Effector memory CD4-positive, alpha-beta T cell (primary cell): ENCODE results near the gene NLRP7.
"Not testable (repeated sequence)": the region's sequence is repeated elsewhere in the genome, so short reads cannot be mapped to it uniquely, and the experiment has no call there.

Experiments used
- DNase-seq, 3 donors: peaks; one replicate each; pipeline ENCODE4 v3.0.0-alpha.2; 2020
- H3K27ac ChIP-seq: 2 replicates; pipeline ENCODE4 v1.7.0; 2013; ENCODE audit warnings: mild to moderate bottlenecking, low read length, moderate library complexity; ENCODE audit not compliant: insufficient read depth, poor library complexity, severe bottlenecking
- H3K27me3 ChIP-seq: replicated peaks from 2 replicates; pipeline ENCODE4 v1.7.0; 2013; ENCODE audit warnings: mild to moderate bottlenecking, low read length; ENCODE audit not compliant: insufficient read depth, control insufficient read depth, poor library complexity, severe bottlenecking
- H3K36me3 ChIP-seq: 2 replicates; pipeline ENCODE4 v1.7.0; 2013; ENCODE audit warnings: mild to moderate bottlenecking, low read length, moderate library complexity; ENCODE audit not compliant: control insufficient read depth, insufficient read depth
- H3K4me1 ChIP-seq: 2 replicates; pipeline ENCODE4 v1.7.0; 2013; ENCODE audit warnings: low read length, mild to moderate bottlenecking; ENCODE audit not compliant: control insufficient read depth, insufficient read depth, poor library complexity, severe bottlenecking
- H3K4me3 ChIP-seq: 2 replicates; pipeline ENCODE4 v1.7.0; 2013; ENCODE audit warnings: low read length, low read depth, mild to moderate bottlenecking; ENCODE audit not compliant: insufficient read depth, poor library complexity, severe bottlenecking
- H3K9me3 ChIP-seq: 2 replicates; pipeline ENCODE4 v1.7.0; 2013; ENCODE audit warnings: mild to moderate bottlenecking, low read length, moderate library complexity; ENCODE audit not compliant: control insufficient read depth

Gene NLRP7

GRCh38 chr19:54955376-54955775, 8.0 kb upstream of the NLRP7 start:
- H3K27ac ChIP-seq = no peak overlapping the region
- H3K9me3 ChIP-seq = no peaks in the 10 kb centered on the region
- no peaks in the 10 kb centered on the region for H3K27me3 ChIP-seq
- no peaks in the 10 kb centered on the region for H3K4me1 ChIP-seq
- no peaks in the 10 kb centered on the region for H3K36me3 ChIP-seq
- H3K4me3 ChIP-seq = no peak overlapping the region
- DNase-seq = no peak

- H3K27me3 ChIP-seq, H3K36me3 ChIP-seq, H3K27ac ChIP-seq, H3K9me3 ChIP-seq, H3K4me1 ChIP-seq, DNase-seq, H3K4me3 ChIP-seq: not testable (repeated sequence)
Measured at GRCh38 chr19:54953345-54953713, 6.0 kb upstream of the NLRP7 start.

DNA sequence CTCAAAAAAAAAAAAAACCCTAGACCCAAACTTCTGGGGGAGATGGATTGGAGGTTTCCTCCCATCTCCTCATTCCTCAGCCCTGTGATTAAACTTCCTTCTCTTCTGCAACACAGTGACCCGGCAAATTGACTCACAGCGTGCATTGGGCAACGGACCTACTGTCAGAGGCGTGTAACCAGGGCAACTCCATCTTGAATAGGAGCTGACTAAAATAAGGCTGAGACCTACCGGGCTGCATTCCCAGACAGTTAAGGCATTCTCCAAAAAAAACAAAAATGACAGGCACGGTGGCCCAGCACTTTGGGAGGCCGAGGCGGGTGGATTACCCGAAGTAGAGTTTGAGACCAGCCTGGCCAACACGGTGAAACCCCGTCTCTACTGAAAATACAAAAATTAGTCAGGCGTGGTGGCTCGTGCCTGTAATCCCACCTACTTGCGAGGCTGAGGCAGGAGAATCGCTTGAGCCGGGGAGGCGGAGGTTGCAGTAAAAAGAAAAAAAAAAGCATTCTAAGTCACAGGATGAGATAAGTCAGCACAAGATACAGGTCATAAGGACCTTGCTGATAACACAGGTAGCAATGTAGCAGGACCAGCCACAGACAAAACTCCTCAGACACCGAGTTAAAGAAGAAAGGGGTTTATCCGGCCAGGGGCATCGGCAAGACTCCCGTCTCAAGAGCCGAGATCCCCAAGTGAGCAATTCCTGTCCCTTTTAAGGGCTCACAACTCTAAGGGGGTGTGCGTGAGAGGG, 5.4 kb upstream of the NLRP7 start:
- DNase-seq = no peak
- H3K27ac ChIP-seq = no peak overlapping the region
- no peaks in the 10 kb centered on the region for H3K27me3 ChIP-seq
- no peaks in the 10 kb centered on the region for H3K9me3 ChIP-seq
- H3K4me1 ChIP-seq = no peaks in the 10 kb centered on the region
- no peaks in the 10 kb centered on the region for H3K36me3 ChIP-seq
- H3K4me3 ChIP-seq = no peak overlapping the region

DNA sequence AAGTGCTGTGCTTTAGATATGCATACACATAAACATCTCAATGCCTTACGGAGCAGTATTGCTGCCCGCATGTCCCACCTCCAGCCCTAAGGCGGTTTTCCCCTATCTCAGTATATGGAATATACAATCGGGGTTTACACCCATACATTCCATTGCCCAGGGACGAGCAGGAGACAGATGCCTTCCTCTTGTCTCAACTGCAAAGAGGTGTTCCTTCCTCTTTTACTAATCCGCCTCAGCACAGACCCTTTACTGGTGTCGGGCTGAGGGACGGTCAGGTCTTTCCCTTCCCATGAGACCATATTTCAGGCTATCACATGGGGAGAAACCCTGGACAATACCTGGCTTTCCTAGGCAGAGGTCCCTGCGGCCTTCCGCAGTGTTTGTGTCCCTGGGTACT, 3.2 kb upstream of the NLRP7 start:
- not testable (repeated sequence) for DNase-seq, H3K4me1 ChIP-seq, H3K36me3 ChIP-seq, H3K9me3 ChIP-seq, H3K27ac ChIP-seq, H3K4me3 ChIP-seq, H3K27me3 ChIP-seq

GRCh38 chr19:54949412-54949811, 2.1 kb upstream of the NLRP7 start:
- no peaks in the 10 kb centered on the region for H3K36me3 ChIP-seq
- H3K4me1 ChIP-seq = no peaks in the 10 kb centered on the region
- no peaks in the 10 kb centered on the region for H3K27me3 ChIP-seq
- no peaks in the 10 kb centered on the region for H3K9me3 ChIP-seq
- no peak overlapping the region for H3K4me3 ChIP-seq
- no peak overlapping the region for H3K27ac ChIP-seq
- no peak for DNase-seq

DNA sequence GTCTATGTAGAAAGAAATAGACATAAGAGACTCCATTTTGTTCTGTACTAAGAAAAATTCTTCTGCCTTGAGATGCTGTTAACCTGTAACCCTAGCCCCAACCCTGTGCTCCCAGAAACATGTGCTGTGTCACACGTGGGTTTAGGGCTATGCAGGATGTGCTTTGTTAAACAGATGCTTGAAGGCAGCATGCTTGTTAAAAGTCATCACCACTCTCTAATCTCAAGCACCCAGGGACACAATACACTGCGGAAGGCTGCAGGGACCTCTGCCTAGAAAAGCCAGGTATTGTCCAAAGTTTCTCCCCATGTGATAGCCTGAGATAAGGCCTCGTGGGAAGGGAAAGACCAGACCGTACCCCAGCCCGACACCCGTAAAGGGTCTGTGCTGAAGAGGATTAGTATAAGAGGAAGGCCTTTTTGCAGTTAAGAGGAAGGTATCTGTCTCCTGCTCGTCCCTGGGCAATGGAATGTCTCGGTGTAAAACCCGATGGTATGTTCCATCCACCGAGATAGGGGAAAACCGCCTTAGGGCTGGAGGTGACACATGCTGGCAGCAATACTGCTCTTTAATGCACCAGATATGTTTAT, 3.5 kb downstream of the NLRP7 start:
- H3K4me1 ChIP-seq, H3K36me3 ChIP-seq, H3K27me3 ChIP-seq, H3K9me3 ChIP-seq, DNase-seq, H3K4me3 ChIP-seq, H3K27ac ChIP-seq: not testable (repeated sequence)

GRCh38 chr19:54939538-54939937, 7.8 kb downstream of the NLRP7 start:
- not testable (repeated sequence) for DNase-seq, H3K36me3 ChIP-seq, H3K27me3 ChIP-seq, H3K27ac ChIP-seq, H3K4me1 ChIP-seq, H3K9me3 ChIP-seq, H3K4me3 ChIP-seq

GRCh38 chr19:54938906-54939305, 8.4 kb downstream of the NLRP7 start:
- H3K27me3 ChIP-seq = no peaks in the 10 kb centered on the region
- no peaks in the 10 kb centered on the region for H3K36me3 ChIP-seq
- no peak overlapping the region for H3K27ac ChIP-seq
- DNase-seq = no peak
- no peak overlapping the region for H3K4me3 ChIP-seq
- no peaks in the 10 kb centered on the region for H3K4me1 ChIP-seq
- H3K9me3 ChIP-seq = no peaks in the 10 kb centered on the region

DNA sequence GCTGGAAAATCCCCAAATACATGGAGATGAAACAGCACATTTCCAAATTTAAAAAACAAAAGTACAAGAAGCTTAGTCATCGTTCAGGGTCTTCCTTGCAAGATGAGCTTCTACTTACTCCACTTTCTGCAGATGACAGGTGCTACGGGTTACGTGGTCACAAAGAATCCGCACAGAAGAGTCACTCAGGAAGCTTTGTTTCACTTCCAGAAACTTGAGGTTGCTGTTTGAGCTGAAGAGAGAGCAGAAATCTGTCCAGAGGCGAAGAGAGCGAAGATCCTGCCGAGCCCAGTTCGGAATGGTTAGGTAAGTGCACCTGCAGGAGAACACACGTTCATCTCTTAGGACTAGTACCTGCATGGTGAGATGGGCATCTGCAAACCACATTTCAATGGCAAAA, 9.4 kb downstream of the NLRP7 start:
- no peaks in the 10 kb centered on the region for H3K9me3 ChIP-seq
- no peak overlapping the region for H3K4me3 ChIP-seq
- no peak overlapping the region for H3K27ac ChIP-seq
- no peaks in the 10 kb centered on the region for H3K27me3 ChIP-seq
- H3K4me1 ChIP-seq = no peaks in the 10 kb centered on the region
- H3K36me3 ChIP-seq = no peaks in the 10 kb centered on the region
- no peak for DNase-seq

GRCh38 chr19:54928299-54928698, 19.0 kb downstream of the NLRP7 start:
- H3K9me3 ChIP-seq = no peaks in the 10 kb centered on the region
- no peaks in the 10 kb centered on the region for H3K27me3 ChIP-seq
- no peak overlapping the region for H3K4me3 ChIP-seq
- DNase-seq = no peak
- H3K27ac ChIP-seq = no peak overlapping the region
- H3K4me1 ChIP-seq = no peaks in the 10 kb centered on the region
- H3K36me3 ChIP-seq = no peaks in the 10 kb centered on the region
